Fibroblast of skin of left quadriceps (primary cell): ENCODE data around the gene CHKA.

Source experiments
- DNase-seq, 2 experiments: peaks; one replicate each; pipeline ENCODE4 v3.0.0-alpha.2; 2013; ENCODE audit warnings: low read depth in 2 of 2

Gene CHKA

DNA sequence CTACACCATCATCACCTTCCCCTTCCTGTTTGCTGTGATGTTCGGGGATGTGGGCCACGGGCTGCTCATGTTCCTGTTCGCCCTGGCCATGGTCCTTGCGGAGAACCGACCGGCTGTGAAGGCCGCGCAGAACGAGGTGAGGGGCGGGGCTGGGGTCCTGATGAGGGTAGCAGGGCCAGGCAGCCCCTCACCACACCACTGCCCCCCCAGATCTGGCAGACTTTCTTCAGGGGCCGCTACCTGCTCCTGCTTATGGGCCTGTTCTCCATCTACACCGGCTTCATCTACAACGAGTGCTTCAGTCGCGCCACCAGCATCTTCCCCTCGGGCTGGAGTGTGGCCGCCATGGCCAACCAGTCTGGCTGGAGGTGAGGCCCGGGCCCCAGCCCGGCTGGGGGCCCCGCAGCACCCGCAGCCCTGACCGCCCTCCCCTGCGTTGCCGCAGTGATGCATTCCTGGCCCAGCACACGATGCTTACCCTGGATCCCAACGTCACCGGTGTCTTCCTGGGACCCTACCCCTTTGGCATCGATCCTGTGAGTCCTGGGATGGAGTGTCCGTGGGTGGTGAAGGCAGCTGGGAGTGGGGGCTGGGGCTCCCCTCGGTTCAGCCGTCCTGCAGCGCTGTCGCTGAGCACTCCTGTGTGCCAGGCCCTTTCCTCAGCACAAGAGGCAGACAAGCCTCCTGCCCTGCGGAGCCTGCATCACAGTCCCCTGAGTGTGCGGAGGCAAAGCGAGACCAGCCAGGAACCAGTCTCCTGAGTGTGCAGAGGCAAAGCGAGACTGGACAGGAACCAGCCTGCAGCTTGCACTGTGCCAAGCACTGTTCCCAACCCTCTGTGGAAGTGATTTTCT lies 73.5 kb downstream of the CHKA start:
- no peak for DNase-seq

GRCh38 chr11:68044898-68045351 lies 76.3 kb downstream of the CHKA start:
- DNase-seq: no peak

GRCh38 chr11:68044145-68044813 lies 76.9 kb downstream of the CHKA start:
- DNase-seq: no peak

DNA sequence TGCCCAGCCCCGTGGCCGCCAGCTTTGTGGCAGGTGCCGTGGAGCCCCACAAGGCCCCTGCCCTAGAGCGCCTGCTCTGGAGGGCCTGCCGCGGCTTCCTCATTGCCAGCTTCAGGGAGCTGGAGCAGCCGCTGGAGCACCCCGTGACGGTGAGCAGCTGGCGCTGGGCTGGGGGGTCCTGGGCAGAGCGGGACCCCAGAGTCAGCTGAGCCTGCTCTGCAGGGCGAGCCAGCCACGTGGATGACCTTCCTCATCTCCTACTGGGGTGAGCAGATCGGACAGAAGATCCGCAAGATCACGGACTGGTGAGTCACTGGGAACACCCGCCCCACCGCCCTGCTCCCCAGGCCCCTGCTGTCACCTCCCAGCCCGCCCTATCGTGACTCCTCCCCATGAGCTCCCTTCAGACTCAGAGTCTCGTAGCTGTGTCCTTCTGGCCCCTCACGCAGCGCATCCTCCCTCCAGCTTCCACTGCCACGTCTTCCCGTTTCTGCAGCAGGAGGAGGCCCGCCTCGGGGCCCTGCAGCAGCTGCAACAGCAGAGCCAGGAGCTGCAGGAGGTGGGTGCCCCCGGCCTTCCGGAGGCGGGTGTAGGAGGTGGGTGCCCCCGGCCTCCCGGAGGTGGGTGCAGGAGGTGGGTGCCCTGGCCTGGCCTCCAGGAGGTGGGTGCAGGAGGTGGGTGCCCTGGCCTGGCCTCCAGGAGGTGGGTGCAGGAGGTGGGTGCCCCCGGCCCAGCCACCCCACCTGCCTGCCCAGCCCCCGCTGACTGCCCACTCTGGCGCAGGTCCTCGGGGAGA lies 77.6 kb downstream of the CHKA start:
- no peak for DNase-seq

GRCh38 chr11:68043029-68043348 lies 78.2 kb downstream of the CHKA start:
- no peak for DNase-seq

DNA sequence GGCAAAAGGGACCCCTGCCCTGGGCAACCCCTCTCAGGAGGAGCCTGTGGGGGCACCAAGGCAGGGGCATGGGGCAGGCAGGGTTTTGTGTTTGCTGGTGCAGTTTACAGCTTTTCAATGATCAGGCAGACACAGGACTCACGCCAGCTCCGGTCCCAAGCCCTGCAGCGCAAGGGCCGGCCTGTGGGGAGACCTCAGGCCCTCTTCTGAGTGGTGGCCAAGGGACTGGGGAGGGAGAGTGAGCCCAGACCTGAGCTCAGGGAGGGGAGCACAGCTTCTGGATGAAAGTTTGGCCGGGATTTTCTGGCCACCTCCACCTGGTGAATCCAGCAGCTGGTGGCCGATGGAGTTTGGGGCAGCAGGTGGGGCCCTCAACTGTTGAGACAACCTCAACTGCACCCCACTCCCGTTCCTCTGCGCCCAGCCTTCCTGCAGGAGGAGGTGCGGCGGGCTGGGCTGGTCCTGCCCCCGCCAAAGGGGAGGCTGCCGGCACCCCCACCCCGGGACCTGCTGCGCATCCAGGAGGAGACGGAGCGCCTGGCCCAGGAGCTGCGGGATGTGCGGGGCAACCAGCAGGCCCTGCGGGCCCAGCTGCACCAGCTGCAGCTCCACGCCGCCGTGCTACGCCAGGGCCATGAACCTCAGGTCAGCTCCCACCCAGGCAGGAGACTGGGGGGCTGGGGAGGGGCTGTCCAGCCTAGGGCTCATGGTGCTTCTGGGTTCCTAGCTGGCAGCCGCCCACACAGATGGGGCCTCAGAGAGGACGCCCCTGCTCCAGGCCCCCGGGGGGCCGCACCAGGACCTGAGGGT lies 78.8 kb downstream of the CHKA start:
- DNase-seq: no peak

GRCh38 chr11:68041617-68042218 lies 79.5 kb downstream of the CHKA start:
- no peak for DNase-seq

DNA sequence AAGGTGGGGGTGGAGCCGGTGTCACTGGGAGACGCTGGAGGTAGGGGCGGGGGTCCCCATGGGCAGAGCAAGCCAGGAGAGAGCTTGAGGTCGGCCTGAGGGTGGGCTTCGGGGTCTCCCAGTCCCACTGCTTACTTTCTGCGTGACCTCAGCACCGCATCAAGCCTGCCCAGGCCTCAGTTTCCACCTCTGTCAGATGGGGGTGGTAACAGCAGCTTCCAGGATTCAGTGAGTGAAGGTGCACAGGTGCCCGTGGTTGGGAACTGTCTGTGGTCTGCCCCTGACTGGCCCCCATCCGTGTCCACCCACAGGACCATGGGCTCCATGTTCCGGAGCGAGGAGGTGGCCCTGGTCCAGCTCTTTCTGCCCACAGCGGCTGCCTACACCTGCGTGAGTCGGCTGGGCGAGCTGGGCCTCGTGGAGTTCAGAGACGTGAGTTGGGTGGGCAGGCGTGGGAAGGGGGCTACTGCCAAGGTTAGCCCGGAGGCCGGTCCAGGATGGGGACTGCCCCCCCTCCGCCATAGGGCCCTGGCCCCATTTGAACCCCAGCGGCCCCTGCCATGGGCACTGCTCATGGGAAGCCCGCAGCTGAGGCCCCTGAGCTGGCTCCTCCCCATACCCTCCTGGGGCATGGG lies 80.1 kb downstream of the CHKA start:
- DNase-seq: no peak

- DNase-seq: peak; percentile 28 to 38
Measured at GRCh38 chr11:68040101-68040956, 80.9 kb downstream of the CHKA start.

- no peak for DNase-seq
Measured at GRCh38 chr11:68039526-68040086, 81.6 kb downstream of the CHKA start.

GRCh38 chr11:68038718-68039525 lies 82.3 kb downstream of the CHKA start, which contains the start of gene TCIRG1:
TCIRG1 (plus strand) TSS chr11:68039025; CDS start chr11:68041272, 2,247 bp downstream.
- peak; percentile 40 to 51 for DNase-seq

DNA sequence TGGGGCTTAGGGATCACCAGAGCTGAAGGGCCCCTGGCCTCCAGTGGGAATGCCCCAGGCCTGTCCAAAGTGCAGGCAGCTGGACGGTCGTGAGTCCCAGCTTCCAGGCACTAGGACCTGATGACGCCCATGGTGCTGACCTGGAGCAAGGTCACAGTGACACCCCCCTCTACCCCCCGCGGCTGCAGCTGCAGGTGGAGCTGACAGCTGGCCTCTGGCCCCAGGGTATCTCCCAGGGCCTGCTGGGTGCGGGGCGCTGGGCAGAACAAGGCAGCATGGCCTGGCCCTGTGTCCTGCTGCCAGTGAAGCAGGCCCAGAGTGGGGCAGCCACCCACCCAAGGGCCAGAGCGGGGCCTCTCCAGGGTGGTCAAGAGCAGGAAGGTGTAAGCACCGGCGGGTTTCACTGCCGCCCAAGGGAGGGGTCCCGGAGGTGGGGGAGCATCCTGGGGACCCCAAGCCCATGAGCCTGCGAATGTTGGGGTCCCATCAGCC lies 82.9 kb downstream of the CHKA start:
- no peak for DNase-seq

GRCh38 chr11:68037411-68038225 lies 83.6 kb downstream of the CHKA start:
- DNase-seq: no peak

DNA sequence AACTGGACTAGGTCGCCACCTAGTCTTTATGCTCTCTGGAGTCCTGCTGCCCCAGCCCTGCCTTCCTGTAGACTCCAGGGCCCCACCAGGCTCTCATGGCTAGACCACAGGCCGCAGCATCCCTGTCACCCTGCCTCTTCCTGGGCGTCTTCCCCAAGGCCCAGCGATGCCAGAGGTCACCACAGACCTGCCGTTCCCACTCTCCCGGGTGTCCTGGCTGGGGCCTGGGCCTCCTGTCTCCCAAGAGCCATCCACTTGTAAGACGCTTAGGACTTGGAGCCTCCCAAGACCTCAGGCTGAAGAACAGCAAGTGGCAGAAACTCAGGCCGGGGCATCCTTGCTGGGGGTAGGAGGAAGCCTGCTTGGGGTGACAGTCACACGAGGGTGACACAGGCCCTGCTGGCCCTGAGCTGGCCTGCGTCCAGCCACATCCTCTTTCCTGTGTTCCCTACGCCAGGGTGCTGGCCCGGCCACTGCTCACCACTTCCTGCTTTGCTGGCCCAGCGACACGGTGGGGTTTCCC lies 84.4 kb downstream of the CHKA start:
- DNase-seq: no peak

GRCh38 chr11:68036141-68036716 lies 85.0 kb downstream of the CHKA start:
- no peak for DNase-seq

DNA sequence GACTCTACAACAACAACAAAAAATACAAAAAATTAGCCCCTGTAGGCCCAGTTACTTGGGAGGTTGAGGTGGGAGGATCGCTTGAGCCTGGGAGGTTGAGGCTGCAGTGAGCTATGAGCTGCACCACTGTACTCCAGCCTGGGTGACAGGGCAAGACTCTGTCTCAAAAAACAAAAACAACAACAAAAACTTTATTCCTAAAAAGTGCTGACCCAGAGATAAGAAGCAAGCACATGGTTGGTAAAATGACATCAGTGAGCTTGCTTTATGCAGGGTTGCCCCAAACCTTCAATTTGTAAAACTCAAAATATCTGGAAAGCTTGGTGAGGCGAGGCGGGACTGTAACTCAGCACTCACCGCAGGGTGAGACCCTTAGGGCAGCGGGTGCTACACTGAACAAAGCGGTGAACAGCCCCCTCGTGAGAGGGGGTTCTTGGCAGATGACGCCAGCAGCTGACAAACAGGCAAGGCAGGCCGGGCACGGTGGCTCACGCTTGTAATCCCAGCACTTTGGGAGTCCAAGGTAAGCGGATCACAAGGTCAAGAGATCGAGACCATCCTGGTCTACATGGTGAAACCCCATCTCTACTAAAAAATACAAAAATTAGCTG lies 85.8 kb downstream of the CHKA start:
- no peak for DNase-seq
